ENCODE results near the gene B4GALNT4.

B4GALNT4 gene

DNA sequence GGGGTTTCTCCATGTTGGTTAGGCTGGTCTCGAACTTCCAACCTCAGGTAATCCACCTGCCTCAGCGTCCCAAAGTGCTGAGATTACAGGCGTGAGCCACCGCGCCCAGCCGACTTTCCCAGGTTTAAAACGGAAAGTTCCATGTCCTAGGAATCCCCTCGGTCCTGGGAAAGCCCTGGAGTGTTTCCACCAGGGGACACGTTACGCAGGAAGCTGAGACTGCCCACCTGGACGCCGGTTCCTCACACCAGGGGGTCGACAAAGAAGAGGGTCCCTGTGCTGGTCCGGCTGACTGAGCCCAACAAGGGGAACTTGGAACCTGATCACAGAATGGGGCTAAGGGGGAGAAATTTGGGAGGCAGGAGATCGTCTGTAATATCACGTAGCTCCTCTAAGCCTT, 3.5 kb upstream of the B4GALNT4 start:
- Histone ChIP-seq H3K36me3 (ENCODE audit: control insufficient read depth, insufficient read depth, low read length) (no peaks in the 10 kb centered on the region), H3K27me3 (ENCODE audit: control insufficient read depth, insufficient read depth, low read length) (peaks cover 24% of the 10 kb centered on the region), H3K27ac (ENCODE audit: low read depth, low read length) (no peak overlapping the region), H3K4me3 (ENCODE audit: low read length) (no peak overlapping the region), H3K9ac (ENCODE audit: low read length) (no peak overlapping the region), H3K4me1 (ENCODE audit: control insufficient read depth, insufficient read depth, low read length) (no peaks in the 10 kb centered on the region)

GRCh38 chr11:367956-368413, 1.3 kb upstream of the B4GALNT4 start:
- H3K9ac ChIP-seq (ENCODE audit: low read length): no peak overlapping the region
- no peak overlapping the region for H3K27ac ChIP-seq (ENCODE audit: low read depth, low read length)
- peaks cover 28% of the 10 kb centered on the region for H3K27me3 ChIP-seq (ENCODE audit: control insufficient read depth, insufficient read depth, low read length)
- H3K4me1 ChIP-seq (ENCODE audit: control insufficient read depth, insufficient read depth, low read length): no peaks in the 10 kb centered on the region
- H3K4me3 ChIP-seq (ENCODE audit: low read length): no peak overlapping the region
- no peaks in the 10 kb centered on the region for H3K36me3 ChIP-seq (ENCODE audit: control insufficient read depth, insufficient read depth, low read length)

DNA sequence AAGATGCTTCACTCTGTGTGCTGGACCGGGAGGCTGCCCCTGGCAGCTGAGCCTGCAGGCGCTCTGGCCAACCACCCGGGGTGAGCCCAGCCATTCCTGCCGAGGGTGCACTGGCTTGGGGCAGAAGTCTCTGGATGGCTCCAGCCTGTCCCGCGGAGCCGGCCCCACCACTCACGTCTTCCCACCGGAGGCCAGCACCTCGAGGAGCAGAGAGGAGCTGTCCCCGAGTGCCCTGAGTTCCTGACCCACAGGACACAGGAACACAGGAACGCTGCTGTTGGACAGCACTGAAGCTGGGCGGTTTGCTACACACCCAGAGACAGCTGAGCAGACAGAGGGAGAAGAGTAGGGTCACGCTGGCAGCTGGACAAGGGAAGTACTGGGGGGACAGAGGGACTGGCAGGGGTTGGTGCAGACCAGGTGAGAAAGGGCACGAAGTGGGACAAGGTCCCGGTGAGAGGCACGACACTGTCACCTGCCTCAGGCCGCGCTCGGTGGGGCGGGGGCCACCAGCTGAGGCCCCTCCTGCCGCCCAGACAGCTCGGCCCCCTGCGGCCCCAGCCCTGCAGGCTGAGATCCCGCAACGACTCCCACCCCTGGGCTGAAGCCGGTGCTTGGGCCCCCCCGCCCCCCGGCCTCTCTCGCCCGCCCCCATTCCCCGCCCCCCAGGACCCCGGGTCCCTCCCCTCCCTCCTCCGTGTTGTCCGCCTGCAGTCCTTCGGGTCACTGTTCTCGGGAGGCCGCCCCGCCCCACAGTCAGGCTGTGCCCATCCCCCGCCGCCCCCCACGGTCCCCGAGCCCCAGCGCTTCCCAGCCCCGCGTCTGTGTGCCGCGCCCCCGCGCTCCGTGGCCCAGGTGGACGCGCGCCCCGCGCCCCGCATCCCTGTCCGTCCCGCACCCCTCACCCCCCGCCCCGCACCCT, 624 bp upstream of the B4GALNT4 start:
- Histone ChIP-seq H3K27ac (ENCODE audit: low read depth, low read length) (no peak overlapping the region), H3K27me3 (ENCODE audit: control insufficient read depth, insufficient read depth, low read length) (peaks cover 28% of the 10 kb centered on the region), H3K4me3 (ENCODE audit: low read length) (peak overlapping the region; percentile 4), H3K9ac (ENCODE audit: low read length) (no peak overlapping the region), H3K4me1 (ENCODE audit: control insufficient read depth, insufficient read depth, low read length) (no peaks in the 10 kb centered on the region), H3K36me3 (ENCODE audit: control insufficient read depth, insufficient read depth, low read length) (no peaks in the 10 kb centered on the region)

- H3K4me1 ChIP-seq (ENCODE audit: control insufficient read depth, insufficient read depth, low read length): no peaks in the 10 kb centered on the region
- H3K9ac ChIP-seq (ENCODE audit: low read length): no peak overlapping the region
- H3K4me3 ChIP-seq (ENCODE audit: low read length): no peak overlapping the region
- H3K27me3 ChIP-seq (ENCODE audit: control insufficient read depth, insufficient read depth, low read length): peaks cover 23% of the 10 kb centered on the region
- no peaks in the 10 kb centered on the region for H3K36me3 ChIP-seq (ENCODE audit: control insufficient read depth, insufficient read depth, low read length)
- no peak overlapping the region for H3K27ac ChIP-seq (ENCODE audit: low read depth, low read length)
These were observed 1.0 kb downstream of the B4GALNT4 start for GRCh38 chr11:370070-370941.

- Histone ChIP-seq H3K9ac (ENCODE audit: low read length) (no peak overlapping the region), H3K4me1 (ENCODE audit: control insufficient read depth, insufficient read depth, low read length) (no peaks in the 10 kb centered on the region), H3K27ac (ENCODE audit: low read depth, low read length) (no peak overlapping the region), H3K4me3 (ENCODE audit: low read length) (no peak overlapping the region), H3K27me3 (ENCODE audit: control insufficient read depth, insufficient read depth, low read length) (peaks cover 23% of the 10 kb centered on the region), H3K36me3 (ENCODE audit: control insufficient read depth, insufficient read depth, low read length) (no peaks in the 10 kb centered on the region)
These were observed 1.8 kb downstream of the B4GALNT4 start for GRCh38 chr11:371051-371450.

- Histone ChIP-seq H3K27me3 (ENCODE audit: control insufficient read depth, insufficient read depth, low read length) (peaks cover 23% of the 10 kb centered on the region), H3K4me1 (ENCODE audit: control insufficient read depth, insufficient read depth, low read length) (no peaks in the 10 kb centered on the region), H3K27ac (ENCODE audit: low read depth, low read length) (no peak overlapping the region), H3K9ac (ENCODE audit: low read length) (no peak overlapping the region), H3K4me3 (ENCODE audit: low read length) (no peak overlapping the region), H3K36me3 (ENCODE audit: control insufficient read depth, insufficient read depth, low read length) (no peaks in the 10 kb centered on the region)
These were observed 2.7 kb downstream of the B4GALNT4 start for GRCh38 chr11:371716-372590.

DNA sequence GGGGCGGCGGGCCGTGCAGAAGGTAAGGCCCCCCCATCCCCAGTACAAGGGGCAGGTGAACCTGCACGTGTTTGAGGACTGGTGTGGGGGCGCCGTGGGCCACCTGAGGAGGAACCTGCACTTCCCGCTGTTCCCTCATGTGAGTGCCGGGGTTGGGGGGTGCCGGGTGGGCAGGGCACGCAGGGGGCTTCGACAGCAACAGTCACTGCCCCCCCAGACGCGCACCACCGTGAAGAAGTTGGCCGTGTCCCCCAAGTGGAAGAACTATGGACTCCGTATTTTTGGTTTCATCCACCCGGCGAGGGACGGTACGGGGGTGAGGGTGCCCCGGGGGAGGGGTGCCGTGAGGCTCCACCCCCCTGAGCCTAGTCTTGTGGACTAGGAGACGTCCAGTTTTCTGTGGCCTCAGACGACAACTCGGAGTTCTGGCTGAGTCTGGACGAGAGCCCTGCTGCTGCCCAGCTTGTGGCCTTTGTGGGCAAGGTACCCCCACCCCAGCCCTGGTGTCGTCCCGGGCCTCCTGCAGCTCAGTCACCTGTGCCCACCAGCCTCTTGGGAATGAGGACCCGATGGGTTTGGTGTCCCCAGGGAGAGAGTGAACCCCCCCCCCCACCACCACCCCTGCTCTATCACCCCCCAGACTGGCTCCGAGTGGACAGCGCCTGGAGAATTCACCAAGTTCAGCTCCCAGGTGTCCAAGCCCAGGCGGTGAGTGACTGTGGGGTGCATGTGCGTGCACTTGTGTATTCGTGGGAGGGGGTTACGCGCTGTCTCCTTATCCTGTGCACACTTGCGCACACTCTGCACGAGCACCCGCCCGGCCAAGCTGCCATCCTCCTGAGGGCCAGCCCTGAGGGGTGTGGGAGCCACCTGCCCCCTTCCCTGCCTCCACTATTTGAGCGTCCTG, 3.8 kb downstream of the B4GALNT4 start:
- Histone ChIP-seq H3K9ac (ENCODE audit: low read length) (no peak overlapping the region), H3K4me1 (ENCODE audit: control insufficient read depth, insufficient read depth, low read length) (no peaks in the 10 kb centered on the region), H3K27me3 (ENCODE audit: control insufficient read depth, insufficient read depth, low read length) (peaks cover 14% of the 10 kb centered on the region), H3K4me3 (ENCODE audit: low read length) (no peak overlapping the region), H3K36me3 (ENCODE audit: control insufficient read depth, insufficient read depth, low read length) (no peaks in the 10 kb centered on the region), H3K27ac (ENCODE audit: low read depth, low read length) (no peak overlapping the region)

- peaks cover 7% of the 10 kb centered on the region for H3K27me3 ChIP-seq (ENCODE audit: control insufficient read depth, insufficient read depth, low read length)
- no peak overlapping the region for H3K27ac ChIP-seq (ENCODE audit: low read depth, low read length)
- H3K36me3 ChIP-seq (ENCODE audit: control insufficient read depth, insufficient read depth, low read length): no peaks in the 10 kb centered on the region
- H3K4me3 ChIP-seq (ENCODE audit: low read length): no peak overlapping the region
- no peak overlapping the region for H3K9ac ChIP-seq (ENCODE audit: low read length)
- no peaks in the 10 kb centered on the region for H3K4me1 ChIP-seq (ENCODE audit: control insufficient read depth, insufficient read depth, low read length)
These were observed 4.6 kb downstream of the B4GALNT4 start for GRCh38 chr11:373716-374551.

GRCh38 chr11:375065-376025, 6.0 kb downstream of the B4GALNT4 start:
- Histone ChIP-seq H3K9ac (ENCODE audit: low read length) (no peak overlapping the region), H3K4me3 (ENCODE audit: low read length) (no peak overlapping the region), H3K27me3 (ENCODE audit: control insufficient read depth, insufficient read depth, low read length) (peaks cover 7% of the 10 kb centered on the region), H3K4me1 (ENCODE audit: control insufficient read depth, insufficient read depth, low read length) (no peaks in the 10 kb centered on the region), H3K27ac (ENCODE audit: low read depth, low read length) (no peak overlapping the region), H3K36me3 (ENCODE audit: control insufficient read depth, insufficient read depth, low read length) (no peaks in the 10 kb centered on the region)
